HG02884 (cell line): Measurements from ENCODE around the gene ZNRD2.

ENCODE experiments used
- ATAC-seq: cut with Tn5 transposase; IDR thresholded peaks from one replicate; pipeline ENCODE4 v1.9.1; 2021; ENCODE audit warnings: mild to moderate bottlenecking, moderate library complexity; ENCODE audit not compliant: unreplicated experiment

The ZNRD2 gene

GRCh38 chr11:65538232-65538914 is 31.9 kb upstream of the ZNRD2 start:
- ATAC-seq, result no peak

GRCh38 chr11:65538915-65539743 is 31.1 kb upstream of the ZNRD2 start:
- ATAC-seq, result no peak

GRCh38 chr11:65539744-65540289 is 30.5 kb upstream of the ZNRD2 start:
- peak; percentile 43 for ATAC-seq

GRCh38 chr11:65540290-65541092 is 29.8 kb upstream of the ZNRD2 start:
- ATAC-seq, result peak; percentile 51

DNA sequence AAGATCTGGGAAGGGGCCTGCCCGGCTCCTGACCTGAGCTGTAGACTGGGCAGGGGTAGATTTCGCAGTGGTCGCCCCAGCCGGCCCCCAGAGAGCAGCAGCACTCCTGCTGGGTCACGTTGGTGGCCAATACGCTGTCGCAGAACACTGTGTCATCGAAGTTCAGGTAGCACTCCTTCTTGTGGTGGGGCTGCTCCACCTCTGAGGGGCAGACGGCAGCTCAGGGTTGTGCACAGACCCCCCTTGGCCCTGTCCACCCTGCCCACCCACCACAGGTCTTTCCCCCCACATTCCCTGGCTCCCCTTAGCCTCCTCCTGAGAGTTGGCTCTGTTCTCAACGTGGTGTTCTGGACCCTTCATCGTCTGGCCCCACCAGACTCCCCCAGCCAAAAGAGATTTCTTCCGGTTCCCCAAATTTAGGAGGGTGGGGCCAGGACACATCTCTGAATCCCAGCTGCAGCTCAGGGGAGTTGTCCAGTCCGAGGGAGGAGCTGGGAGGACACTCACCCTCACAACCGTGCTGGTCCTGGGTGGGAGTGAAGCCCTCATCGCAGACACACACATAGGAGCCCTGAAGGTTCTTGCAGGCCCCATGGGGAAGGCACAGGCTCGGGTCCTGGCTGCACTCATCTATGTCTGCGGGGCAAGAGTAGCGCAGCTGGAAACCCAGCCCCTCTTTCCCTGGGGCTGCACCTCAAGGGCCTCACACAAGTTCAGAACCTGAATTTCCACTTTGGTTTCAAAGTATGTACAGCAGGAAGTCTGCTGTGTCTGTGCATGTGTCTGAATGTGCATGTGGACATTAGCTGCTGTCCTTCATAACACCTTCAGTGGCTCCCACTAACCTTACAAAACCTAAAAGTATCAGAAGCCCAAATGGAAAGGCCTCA is 28.9 kb upstream of the ZNRD2 start:
- no peak for ATAC-seq

GRCh38 chr11:65542738-65543390 is 27.4 kb upstream of the ZNRD2 start:
- ATAC-seq, result no peak

GRCh38 chr11:65545853-65546216 is 24.4 kb upstream of the ZNRD2 start:
- no peak for ATAC-seq

GRCh38 chr11:65546217-65546958 is 23.9 kb upstream of the ZNRD2 start:
- ATAC-seq, result peak; percentile 65

GRCh38 chr11:65547446-65548125 is 22.7 kb upstream of the ZNRD2 start:
- ATAC-seq, result no peak

DNA sequence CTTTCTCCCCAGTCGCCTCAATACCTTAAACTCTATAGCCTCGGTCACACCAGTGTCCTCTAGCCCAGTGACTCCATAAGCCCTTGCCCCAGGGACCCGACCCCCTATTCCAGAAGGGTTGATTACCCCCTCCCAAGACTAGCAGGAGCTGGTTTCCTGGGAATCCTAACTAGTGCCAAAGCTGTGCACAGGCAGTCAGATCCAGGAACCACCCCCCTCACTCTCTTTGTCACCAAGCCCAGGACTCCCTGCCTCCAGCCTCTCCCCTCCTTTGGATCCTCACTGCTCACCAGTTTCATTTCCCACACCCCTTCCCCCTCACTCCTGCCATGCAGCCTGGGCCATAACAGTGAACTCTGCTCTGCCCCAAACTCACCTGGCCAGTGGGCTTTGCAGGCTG is 21.9 kb upstream of the ZNRD2 start:
- ATAC-seq, result no peak

GRCh38 chr11:65549096-65549495 is 21.2 kb upstream of the ZNRD2 start:
- no peak for ATAC-seq

- ATAC-seq, result peak; percentile 68
Observed at GRCh38 chr11:65551572-65552387, 18.5 kb upstream of the ZNRD2 start.

- ATAC-seq, result no peak
Observed at GRCh38 chr11:65552388-65552951, 17.8 kb upstream of the ZNRD2 start.

- ATAC-seq, result no peak
Observed at GRCh38 chr11:65553301-65554001, 16.8 kb upstream of the ZNRD2 start.

GRCh38 chr11:65554057-65554818 is 16.0 kb upstream of the ZNRD2 start:
- ATAC-seq, result no peak

DNA sequence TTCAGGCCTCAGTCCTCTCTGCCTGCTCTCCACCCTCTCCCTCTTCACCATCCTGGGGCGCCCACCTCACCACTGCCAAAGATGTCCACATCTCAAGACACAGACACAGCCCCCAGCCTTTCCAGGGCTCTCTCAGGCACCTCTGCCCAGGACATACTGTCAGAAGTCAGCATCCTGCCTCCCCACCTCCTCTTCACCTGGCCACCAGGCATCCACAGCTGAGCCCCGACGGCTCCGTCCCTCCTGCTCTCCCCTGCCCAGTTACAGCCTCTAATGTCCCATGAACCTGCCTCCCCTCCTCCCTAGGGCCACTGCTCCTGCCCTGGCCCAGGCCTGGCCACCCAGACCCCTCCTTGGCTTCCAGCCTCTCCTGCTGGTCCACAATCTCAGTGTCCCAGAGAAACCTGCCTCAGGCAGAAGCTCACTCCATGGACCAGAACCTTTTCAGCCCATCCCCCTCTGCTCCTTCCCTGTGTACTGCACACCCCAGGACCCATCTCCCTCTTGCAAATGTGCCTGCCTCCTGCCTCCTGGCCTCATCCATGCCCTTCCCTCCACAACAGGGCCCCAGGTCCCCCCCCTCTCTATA is 15.3 kb upstream of the ZNRD2 start:
- ATAC-seq, result no peak
